Psoas muscle (tissue), 8 donors: Measurements from ENCODE around the gene TOE1. TPM values are rescaled to one million over a fixed set of nuclear protein-coding genes. Genes with fewer than 3 reads are reported as not detected.

Experiments used
- ATAC-seq, 4 donors: fragments of 200-7000 bp; cut with Tn5 transposase; one replicate each; pipeline ENCODE4 v1.9.1; 2020; ENCODE audit warnings: moderate library complexity in 3 of 4, mild to moderate bottlenecking in 2 of 4
- DNase-seq, 2 donors: peaks; one replicate each; pipeline ENCODE4 v3.0.0-alpha.2; 2020
- H3K27ac ChIP-seq: fragments of 200-600 bp; one replicate; pipeline ENCODE4 v1.8.0; 2022
- H3K27me3 ChIP-seq, 3 donors: fragments of 200-600 bp in 1 of 3; one replicate each; pipeline versions ENCODE4 v1.6.1 to v1.8.0; 2013 to 2022; ENCODE audit warnings: low read length in 2 of 3, mild to moderate bottlenecking in 2 of 3, moderate library complexity in 1 of 3; ENCODE audit not compliant: insufficient read depth in 3 of 3
- H3K36me3 ChIP-seq, 2 donors: fragments of 200-600 bp in 1 of 2; one replicate each; pipeline versions ENCODE4 v1.6.1 to v1.8.0; 2013 to 2022; ENCODE audit warnings: low read depth in 1 of 2, mild to moderate bottlenecking in 1 of 2, moderate library complexity in 1 of 2; ENCODE audit not compliant: insufficient read depth in 1 of 2
- H3K4me1 ChIP-seq: fragments of 200-600 bp; one replicate; pipeline ENCODE4 v1.8.0; 2022
- H3K4me3 ChIP-seq: fragments of 200-600 bp; one replicate; pipeline ENCODE4 v1.8.0; 2022; ENCODE audit warnings: mild to moderate bottlenecking
- H3K9me3 ChIP-seq: fragments of 200-600 bp; one replicate; pipeline ENCODE4 v1.8.0; 2022
- CTCF ChIP-seq: fragments of 200-600 bp; IDR thresholded peaks from one replicate; pipeline ENCODE4 v1.8.0; 2022; ENCODE audit warnings: antibody characterized with exemption
- WGBS, 3 donors: extraction: QIAGEN DNeasy Blood & Tissue Kit; methylation state at CpG; one replicate each; pipeline versions ENCODE4 v1.1.6 to v1.1.7; 2013; 5-methylcytosine and 5-hydroxymethylcytosine counted together
- intact Hi-C, 2 donors: fragments of 100-400 bp; cut with DNase I; formaldehyde crosslinking; loops; one replicate each; pipeline versions ENCODE4 v1.11.0 to v1.14.2; 2022
- polyA plus RNA-seq, 3 donors: library from polyadenylated mRNA; stranded (reverse); fragments of 200-250 nt; gene quantifications; one replicate each; pipeline ENCODE4 v1.2.3, GENCODE V29; 2013
- total RNA-seq, 4 donors: library from RNA; stranded (reverse); fragmentation: NEBNext Ultra II Directional in 2 of 4; extraction: Animal tissue kit (Norgen Biotek cat#: 25700) in 2 of 4; gene quantifications; one replicate each; pipeline versions ENCODE4 v1.2.1 to v1.2.4, GENCODE V29; 2021 to 2023
- donor health status: healthy with polysubstance abuse.
- donor health status: DM: no; HTN: no; CAD: no; lungs with moderate emphysema.
- donor health status: Bipolar disorder and iron deficiency.
- donor health status: healthy.
- donor health status: DM: yes; HTN: yes; CAD: no.
- donor health status: DM: no; HTN: no; CAD: no.
- donor health status: DM: no; HTN: no; CAD: no.
- donor health status: DM: yes; HTN: yes; CAD: no.

TOE1 gene
- total and polyA plus RNA-seq, 7 donors = 2.7 to 6.7 (median 3.9) TPM

GRCh38 chr1:45365051-45365450 lies 25.1 kb downstream of the TOE1 start:
- Histone ChIP-seq H3K27ac (no peak overlapping the region), H3K4me3 (no peak overlapping the region), H3K4me1 (peaks cover 15% of the 10 kb centered on the region), H3K36me3 (no peaks in the 10 kb centered on the region), H3K9me3 (no peaks in the 10 kb centered on the region), H3K27me3 (no peaks in the 10 kb centered on the region)
- intact Hi-C loops = no loop called here
- DNase-seq (no peak), ATAC-seq (no peak)
- 77 to 88% (median 80%) methylated on average over 6 of the region's 6 CpGs for WGBS, 3 donors
- no peak for TF ChIP-seq CTCF

GRCh38 chr1:45370575-45370974 lies 30.6 kb downstream of the TOE1 start:
- H3K4me3 ChIP-seq = no peak overlapping the region
- H3K9me3 ChIP-seq = no peaks in the 10 kb centered on the region
- intact Hi-C loops = no loop called here

GRCh38 chr1:45373573-45373972 lies 33.6 kb downstream of the TOE1 start:
- DNase-seq = no peak
- Histone ChIP-seq H3K4me1 (no peaks in the 10 kb centered on the region), H3K36me3 (no peaks in the 10 kb centered on the region), H3K4me3 (no peak overlapping the region), H3K9me3 (no peaks in the 10 kb centered on the region), H3K27me3 (no peaks in the 10 kb centered on the region), H3K27ac (no peak overlapping the region)
- intact Hi-C loops = no loop called here
- TF ChIP-seq CTCF = no peak
- ATAC-seq = no peak

More at GRCh38 chr1:45370575-45370974, 30.6 kb downstream of the TOE1 start:
- H3K27me3 ChIP-seq = no peaks in the 10 kb centered on the region
- H3K4me1 ChIP-seq = no peaks in the 10 kb centered on the region
- DNase-seq (no peak), ATAC-seq (no peak)
- no peak for TF ChIP-seq CTCF
- no peaks in the 10 kb centered on the region for H3K36me3 ChIP-seq
- no peak overlapping the region for H3K27ac ChIP-seq

- Histone ChIP-seq H3K27ac (no peak overlapping the region), H3K36me3 (no peaks in the 10 kb centered on the region), H3K9me3 (no peaks in the 10 kb centered on the region), H3K4me3 (no peak overlapping the region), H3K27me3 (no peaks in the 10 kb centered on the region), H3K4me1 (no peaks in the 10 kb centered on the region)
- 53 to 63% (median 53%) methylated on average over 3 of the region's 3 CpGs for WGBS, 3 donors
- no peak for DNase-seq
- no peak for ATAC-seq
- intact Hi-C loops = no loop called here
- no peak for TF ChIP-seq CTCF
Measured at GRCh38 chr1:45375104-45376090, 35.4 kb downstream of the TOE1 start.
